Measurements from ENCODE around the gene SCN2A.

- TF ChIP-seq, protein P1, sequence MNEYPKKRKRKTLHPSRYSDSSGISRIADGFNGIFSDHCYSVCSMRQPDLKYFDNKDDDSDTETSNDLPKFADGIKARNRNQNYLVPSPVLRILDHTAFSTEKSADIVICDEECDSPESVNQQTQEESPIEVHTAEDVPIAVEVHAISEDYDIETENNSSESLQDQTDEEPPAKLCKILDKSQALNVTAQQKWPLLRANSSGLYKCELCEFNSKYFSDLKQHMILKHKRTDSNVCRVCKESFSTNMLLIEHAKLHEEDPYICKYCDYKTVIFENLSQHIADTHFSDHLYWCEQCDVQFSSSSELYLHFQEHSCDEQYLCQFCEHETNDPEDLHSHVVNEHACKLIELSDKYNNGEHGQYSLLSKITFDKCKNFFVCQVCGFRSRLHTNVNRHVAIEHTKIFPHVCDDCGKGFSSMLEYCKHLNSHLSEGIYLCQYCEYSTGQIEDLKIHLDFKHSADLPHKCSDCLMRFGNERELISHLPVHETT (tag by site-specific recombination; IDR thresholded peaks at IDR 0.05), result no peak
- no peak for TF ChIP-seq CTCF (tag by site-specific recombination; IDR thresholded peaks at IDR 0.05)
- no peak for TF ChIP-seq ZNF433 (tag by site-specific recombination; IDR thresholded peaks at IDR 0.05; ENCODE audit: low read depth)
- TF ChIP-seq SETDB1 (IDR thresholded peaks at IDR 0.05; ENCODE audit: insufficient read length, low read length), result no peak
Measured at GRCh38 chr2:165307317-165307716, 68.1 kb downstream of the SCN2A start.
